A673 (cell line): ENCODE data around the gene NIM1K. TPM values are rescaled to one million over a fixed set of nuclear protein-coding genes. Genes with fewer than 3 reads are reported as not detected.
"Not testable (repeated sequence)": the region's sequence is repeated elsewhere in the genome, so short reads cannot be mapped to it uniquely, and the experiment has no call there.

Experiments used
- BruUV-seq: library from RNA; stranded (reverse); fragments of 400-500 nt; replicated peaks from 2 replicates; lab custom pipeline; 2021; lab: Mats Ljungman, UMichigan
- CTCF ChIA-PET: fragments of 300-600 bp; sonication (Branson Sonifier 250); formaldehyde crosslinking; loops from one replicate; lab custom pipeline; 2022; ENCODE audit warnings: antibody characterized with exemption; lab: Charles Lee
- POLR2A ChIA-PET: fragments of 300-600 bp; sonication (Branson Sonifier 250); formaldehyde crosslinking; loops from one replicate; lab custom pipeline; 2022; ENCODE audit warnings: antibody characterized with exemption; ENCODE audit not compliant: low non-redundant PET; lab: Charles Lee
- DNase-seq: peaks from one replicate; pipeline ENCODE4 v3.0.0-alpha.2; 2015; ENCODE audit warnings: low spot score
- H3K27ac ChIP-seq: fragments of 200-600 bp; sonication (generic); 2 replicates; pipeline ENCODE4 v1.5.1; 2016; ENCODE audit warnings: mixed run types, low read depth, mild to moderate bottlenecking, mixed read lengths, antibody characterized with exemption, low read length; ENCODE audit not compliant: poor library complexity, severe bottlenecking
- H3K27me3 ChIP-seq: fragments of 200-600 bp; sonication (generic); replicated peaks from 2 replicates; pipeline ENCODE4 v1.6.1; 2017; ENCODE audit warnings: mixed run types, low read depth, mild to moderate bottlenecking, mixed read lengths, antibody characterized with exemption, low read length; ENCODE audit not compliant: insufficient read depth, poor library complexity
- H3K36me3 ChIP-seq: fragments of 200-600 bp; sonication (generic); 2 replicates; pipeline ENCODE4 v1.6.1; 2016; ENCODE audit warnings: mixed run types, mild to moderate bottlenecking, mixed read lengths, antibody characterized with exemption, low read length; ENCODE audit not compliant: insufficient read depth, poor library complexity, severe bottlenecking
- H3K4me1 ChIP-seq: fragments of 200-600 bp; sonication (generic); 2 replicates; pipeline ENCODE4 v1.6.1; 2017; ENCODE audit warnings: mixed run types, mild to moderate bottlenecking, mixed read lengths, antibody characterized with exemption, low read length; ENCODE audit not compliant: insufficient read depth, poor library complexity, severe bottlenecking
- H3K4me3 ChIP-seq: fragments of 200-600 bp; sonication (generic); 2 replicates; pipeline ENCODE4 v1.5.1; 2016; ENCODE audit warnings: low read depth, mixed run types, mild to moderate bottlenecking, mixed read lengths, low read length; ENCODE audit not compliant: poor library complexity, severe bottlenecking
- H3K9me3 ChIP-seq: fragments of 200-600 bp; sonication (generic); 2 replicates; pipeline ENCODE4 v1.6.1; 2016; ENCODE audit warnings: mixed run types, low read depth, mild to moderate bottlenecking, mixed read lengths, antibody characterized with exemption, low read length; ENCODE audit not compliant: poor library complexity, severe bottlenecking
- EZH2 ChIP-seq: fragments of 200-600 bp; sonication (generic); IDR thresholded peaks from 2 replicates; pipeline ENCODE4 v1.6.1; 2017; ENCODE audit warnings: borderline replicate concordance, low read depth, mild to moderate bottlenecking, mixed read lengths, antibody characterized with exemption, low read length; ENCODE audit not compliant: poor library complexity, severe bottlenecking
- intact Hi-C: fragments of 100-400 bp; cut with micrococcal nuclease; formaldehyde crosslinking; loops from one replicate; pipeline ENCODE4 v1.10.0; 2022; ENCODE audit not compliant: unreplicated experiment
- total RNA-seq: library from RNA; stranded (reverse); gene quantifications from 2 replicates; pipeline ENCODE4 v1.2.3, GENCODE V29; 2021
- TF ChIP-seq, protein P1 (sequence below): fragments of 300-800, 200-600 bp; sonication (generic); conservative IDR thresholded peaks from 2 replicates; pipeline ENCODE4 v1.5.1; 2017; ENCODE audit warnings: low read depth, mild to moderate bottlenecking, antibody characterized with exemption, low read length, moderate library complexity, mixed read lengths

NIM1K gene
- total RNA-seq, 1 experiment from 2014 or later = 0.41 TPM

DNA sequence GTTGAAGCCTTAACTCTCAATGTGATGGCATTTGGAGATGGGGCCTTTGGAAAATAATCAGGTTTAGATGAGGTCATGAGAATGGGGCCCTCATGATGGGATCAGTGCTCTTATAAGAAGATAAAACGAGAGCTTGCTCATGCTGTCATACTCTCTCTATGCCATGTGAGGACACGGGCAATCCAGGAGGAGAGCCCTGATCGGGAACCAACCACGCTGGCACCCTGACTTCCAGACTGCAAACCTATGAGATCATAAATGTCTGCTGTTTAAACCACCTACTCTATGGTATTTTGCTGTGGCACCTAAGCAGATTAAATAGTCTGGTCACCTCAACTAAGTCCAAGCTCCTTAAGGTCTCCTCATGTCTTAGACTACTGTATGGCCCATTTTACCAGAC is 111.2 kb downstream of the NIM1K start:
- TF ChIP-seq, protein P1, sequence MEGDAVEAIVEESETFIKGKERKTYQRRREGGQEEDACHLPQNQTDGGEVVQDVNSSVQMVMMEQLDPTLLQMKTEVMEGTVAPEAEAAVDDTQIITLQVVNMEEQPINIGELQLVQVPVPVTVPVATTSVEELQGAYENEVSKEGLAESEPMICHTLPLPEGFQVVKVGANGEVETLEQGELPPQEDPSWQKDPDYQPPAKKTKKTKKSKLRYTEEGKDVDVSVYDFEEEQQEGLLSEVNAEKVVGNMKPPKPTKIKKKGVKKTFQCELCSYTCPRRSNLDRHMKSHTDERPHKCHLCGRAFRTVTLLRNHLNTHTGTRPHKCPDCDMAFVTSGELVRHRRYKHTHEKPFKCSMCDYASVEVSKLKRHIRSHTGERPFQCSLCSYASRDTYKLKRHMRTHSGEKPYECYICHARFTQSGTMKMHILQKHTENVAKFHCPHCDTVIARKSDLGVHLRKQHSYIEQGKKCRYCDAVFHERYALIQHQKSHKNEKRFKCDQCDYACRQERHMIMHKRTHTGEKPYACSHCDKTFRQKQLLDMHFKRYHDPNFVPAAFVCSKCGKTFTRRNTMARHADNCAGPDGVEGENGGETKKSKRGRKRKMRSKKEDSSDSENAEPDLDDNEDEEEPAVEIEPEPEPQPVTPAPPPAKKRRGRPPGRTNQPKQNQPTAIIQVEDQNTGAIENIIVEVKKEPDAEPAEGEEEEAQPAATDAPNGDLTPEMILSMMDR = no peak
- TF ChIP-seq EZH2 = no peak
- Histone ChIP-seq H3K4me3 (no peak overlapping the region), H3K4me1 (peaks cover 24% of the 10 kb centered on the region), H3K27me3 (no peaks in the 10 kb centered on the region), H3K36me3 (peaks cover 71% of the 10 kb centered on the region), H3K27ac (no peak overlapping the region), H3K9me3 (no peaks in the 10 kb centered on the region)
- no peak for DNase-seq
- CTCF ChIA-PET = no interaction called here
- POLR2A ChIA-PET = no interaction called here
- BruUV-seq = no TSS peak
- intact Hi-C loops = loop anchor here (10.0 kb wide), 2 partner anchors 178 to 238 kb away; partner anchors contain the start of gene ZNF131

DNA sequence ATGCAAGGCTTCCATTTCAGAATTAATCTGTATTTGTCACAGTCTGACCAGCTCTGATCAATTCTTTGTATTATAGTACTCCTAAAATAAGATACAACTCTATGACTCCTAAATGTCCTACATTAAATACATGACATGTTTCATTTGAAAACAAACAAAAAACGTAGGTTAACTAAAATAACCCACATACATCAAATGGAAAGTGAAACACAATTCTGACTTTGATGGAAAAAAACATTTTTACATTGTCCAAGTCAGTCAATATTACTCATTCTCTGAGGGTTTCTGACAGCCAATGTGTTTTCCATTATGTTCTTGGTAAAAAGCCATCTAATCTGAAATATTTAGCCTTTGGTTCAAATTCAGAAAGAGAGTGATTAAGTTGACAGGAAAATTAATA is 112.5 kb downstream of the NIM1K start:
- Histone ChIP-seq H3K27ac (no peak overlapping the region), H3K4me3 (no peak overlapping the region), H3K9me3 (no peaks in the 10 kb centered on the region), H3K27me3 (no peaks in the 10 kb centered on the region), H3K36me3 (peaks cover 73% of the 10 kb centered on the region), H3K4me1 (peaks cover 37% of the 10 kb centered on the region)
- TF ChIP-seq, protein P1 = no peak
- no peak for TF ChIP-seq EZH2
- intact Hi-C loops = loop anchor here (10.0 kb wide), 2 partner anchors 180 to 240 kb away; partner anchors contain the start of gene ZNF131
- ChIA-PET POLR2A (no interaction called here), CTCF (no interaction called here)
- no TSS peak for BruUV-seq
- DNase-seq = no peak

DNA sequence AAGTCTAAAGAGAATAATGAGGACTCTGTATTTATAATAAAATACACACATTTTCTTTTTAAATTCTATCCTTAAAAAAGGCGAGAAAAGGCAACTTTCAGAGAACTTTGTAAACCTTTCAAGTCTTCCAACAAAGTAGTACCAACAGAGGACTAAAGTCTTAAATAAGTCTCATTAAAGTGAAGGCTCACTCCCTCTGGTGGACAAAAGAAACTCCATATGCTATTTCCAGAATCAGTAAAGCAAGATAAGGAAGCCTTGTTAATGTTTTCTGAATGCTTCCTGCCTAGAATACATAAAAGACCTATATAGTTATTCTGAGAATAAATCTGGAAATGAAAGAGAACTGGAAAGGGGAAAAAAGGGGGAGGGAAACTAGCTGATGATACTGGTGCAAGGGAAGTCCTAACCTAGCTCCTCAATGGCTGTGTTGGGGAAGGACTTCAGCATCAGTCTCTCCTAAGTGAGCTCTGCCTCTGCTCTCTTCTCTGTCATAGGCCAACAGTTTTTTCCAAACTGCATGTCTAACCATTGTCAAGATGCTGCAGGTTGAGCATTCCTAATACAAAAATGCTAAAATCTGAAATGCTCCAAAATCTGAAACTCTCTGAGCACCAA is 114.0 kb downstream of the NIM1K start:
- no TSS peak for BruUV-seq
- ChIA-PET POLR2A (no interaction called here), CTCF (interaction anchor here (0.7 kb wide), 1 partner anchor 204 kb away, joined by 5 read pairs; no protein-coding TSS in a partner anchor)
- intact Hi-C loops = loop anchor here (5.0 to 10.0 kb wide), 5 partner anchors 81 to 394 kb away; partner anchors contain the start of genes TMEM267 and ZNF131
- Histone ChIP-seq H3K9me3 (no peaks in the 10 kb centered on the region), H3K4me3 (no peak overlapping the region), H3K27ac (no peak overlapping the region), H3K4me1 (peaks cover 44% of the 10 kb centered on the region), H3K27me3 (no peaks in the 10 kb centered on the region), H3K36me3 (peaks cover 72% of the 10 kb centered on the region)
- DNase-seq = peak; percentile 80
- TF ChIP-seq, protein P1 = peak; percentile 85
- no peak for TF ChIP-seq EZH2

DNA sequence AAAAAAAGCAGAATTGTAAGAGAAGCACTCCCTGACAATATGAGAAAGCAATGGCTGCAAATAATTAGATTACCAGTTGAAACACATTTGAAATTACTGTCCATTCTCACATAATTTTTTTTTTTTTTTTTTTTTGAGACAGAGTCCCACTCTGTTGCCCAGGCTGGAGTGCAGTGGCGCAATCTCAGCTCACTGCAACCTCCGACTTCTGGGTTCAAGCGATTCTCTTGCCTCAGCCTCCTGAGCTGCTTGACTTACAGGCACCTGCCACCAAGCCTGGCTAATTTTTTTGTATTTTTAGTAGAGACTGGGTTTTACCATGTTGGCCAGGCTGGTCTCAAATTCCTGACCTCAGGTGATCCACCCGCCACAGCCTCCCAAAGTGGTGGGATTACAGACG is 114.9 kb downstream of the NIM1K start:
- not testable (repeated sequence) for BruUV-seq, H3K27ac ChIP-seq
- intact Hi-C loops = loop anchor here (5.0 to 10.0 kb wide), 5 partner anchors 80 to 395 kb away; partner anchors contain the start of genes TMEM267 and ZNF131

More for the DNA sequence above, 114.9 kb downstream of the NIM1K start:
- CTCF ChIA-PET = interaction anchor here (0.6 kb wide), 1 partner anchor 738 kb away, joined by 4 read pairs; no protein-coding TSS in a partner anchor
- DNase-seq, H3K27me3 ChIP-seq, H3K9me3 ChIP-seq, POLR2A ChIA-PET, H3K4me3 ChIP-seq: not testable (repeated sequence)
- Histone ChIP-seq H3K36me3 (peaks cover 71% of the 10 kb centered on the region), H3K4me1 (peaks cover 44% of the 10 kb centered on the region)
